H1 (cell line): ENCODE data around the gene SSTR5. TPM values are rescaled to one million over a fixed set of nuclear protein-coding genes. Genes with fewer than 3 reads are reported as not detected.
"Not testable (repeated sequence)": the region's sequence is repeated elsewhere in the genome, so short reads cannot be mapped to it uniquely, and the experiment has no call there.

Source experiments
- CTCF ChIA-PET: fragments of 300-600 bp; sonication (Branson Sonifier 250); formaldehyde crosslinking; loops from one replicate; lab custom pipeline; 2021; ENCODE audit not compliant: partially characterized antibody; lab: Charles Lee
- POLR2A ChIA-PET: fragments of 300-600 bp; sonication (Branson Sonifier 250); formaldehyde crosslinking; loops from one replicate; lab custom pipeline; 2021; ENCODE audit warnings: inconsistent platforms; ENCODE audit not compliant: partially characterized antibody; lab: Charles Lee
- DNase-seq, 2 experiments: peaks; one replicate each; pipeline versions ENCODE4 v3.0.0 to v3.0.0-alpha.2; 2010 to 2022; ENCODE audit warnings: low spot score in 2 of 2, low read depth in 1 of 2, mixed read lengths in 1 of 2
- FAIRE-seq: peaks from 2 replicates; lab custom pipeline; 2011; peaks lifted over from hg19 to GRCh38; lab: Jason Lieb, UNC
- H2AFZ ChIP-seq: 2 replicates; pipeline ENCODE4 v1.8.1; 2012; ENCODE audit warnings: low read length, inconsistent platforms
- H2AK5ac ChIP-seq: 2 replicates; pipeline ENCODE4 v1.6.1; 2013; ENCODE audit warnings: low read depth, low read length
- H2BK120ac ChIP-seq: replicated peaks from 2 replicates; pipeline ENCODE3; 2013; ENCODE audit warnings: low read depth, low read length, inconsistent platforms
- H2BK12ac ChIP-seq: 2 replicates; pipeline ENCODE4 v1.6.1; 2013; ENCODE audit warnings: low read depth, low read length
- H2BK15ac ChIP-seq: 2 replicates; pipeline ENCODE4 v1.6.1; 2013; ENCODE audit warnings: low read length
- H2BK20ac ChIP-seq: 2 replicates; pipeline ENCODE4 v1.6.1; 2013; ENCODE audit warnings: low read length
- H2BK5ac ChIP-seq: 2 replicates; pipeline ENCODE4 v1.6.1; 2013; ENCODE audit warnings: low read depth, low read length
- H3K14ac ChIP-seq: 2 replicates; pipeline ENCODE4 v1.6.1; 2013; ENCODE audit warnings: inconsistent platforms; ENCODE audit not compliant: insufficient read length
- H3K18ac ChIP-seq: 2 replicates; pipeline ENCODE4 v1.6.1; 2013; ENCODE audit warnings: low read length; ENCODE audit errors: extremely low read depth
- H3K23ac ChIP-seq: 2 replicates; pipeline ENCODE4 v1.6.1; 2013; ENCODE audit warnings: inconsistent platforms; ENCODE audit not compliant: insufficient read length
- H3K23me2 ChIP-seq: 2 replicates; pipeline ENCODE4 v1.6.1; 2013; ENCODE audit warnings: low read depth, low read length
- H3K27ac ChIP-seq: 2 replicates; pipeline ENCODE4 v1.6.1; 2011; ENCODE audit warnings: low read depth, low read length, inconsistent platforms
- H3K27me3 ChIP-seq, 4 experiments: replicated peaks in 1 of 4; 1 replicate in 1 of 4; 2 replicates in 3 of 4; pipeline versions ENCODE4 v1.6.1 to v1.8.1; 2011 to 2013; ENCODE audit warnings: low read length in 3 of 4, mild to moderate bottlenecking in 3 of 4, inconsistent platforms in 2 of 4, mixed read lengths in 2 of 4, moderate library complexity in 1 of 4; ENCODE audit not compliant: control insufficient read depth in 3 of 4, insufficient read depth in 3 of 4; ENCODE audit errors: extremely low read depth in 1 of 4
- H3K36me3 ChIP-seq, 4 experiments: 2 replicates each; pipeline versions ENCODE4 v1.6.1 to v1.8.1; 2011 to 2013; ENCODE audit warnings: mild to moderate bottlenecking in 4 of 4, low read length in 3 of 4, moderate library complexity in 2 of 4, control low read depth in 1 of 4, inconsistent platforms in 1 of 4; ENCODE audit not compliant: insufficient read depth in 4 of 4, control insufficient read depth in 2 of 4
- H3K4ac ChIP-seq: replicated peaks from 2 replicates; pipeline ENCODE3; 2013; ENCODE audit warnings: low read length, low read depth, mixed read lengths, inconsistent platforms; ENCODE audit not compliant: insufficient read length
- H3K4me1 ChIP-seq, 4 experiments: replicated peaks in 1 of 4; 1 replicate in 1 of 4; 2 replicates in 3 of 4; pipeline versions ENCODE4 v1.6.1 to v1.8.1; 2011 to 2013; ENCODE audit warnings: low read length in 3 of 4, inconsistent platforms in 2 of 4, mixed read lengths in 1 of 4; ENCODE audit not compliant: insufficient read depth in 4 of 4, control insufficient read depth in 3 of 4
- H3K4me2 ChIP-seq, 2 experiments: 2 replicates each; pipeline versions ENCODE4 v1.6.1 to v1.8.1; 2011 to 2013; ENCODE audit warnings: low read depth in 2 of 2, low read length in 2 of 2, control low read depth in 1 of 2, inconsistent platforms in 1 of 2, mild to moderate bottlenecking in 1 of 2; ENCODE audit not compliant: insufficient read depth in 1 of 2
- H3K4me3 ChIP-seq, 4 experiments: fragments of 200-600, 300-600 bp in 1 of 4; sonication (generic), shearing (Covaris generic), sonication (Bioruptor Twin) in 1 of 4; 2 replicates each; pipeline versions ENCODE4 v1.5.1 to v1.8.1; 2011 to 2016; ENCODE audit warnings: low read length in 4 of 4, low read depth in 3 of 4, control low read depth in 2 of 4, inconsistent platforms in 2 of 4, mild to moderate bottlenecking in 2 of 4, mixed read lengths in 1 of 4, moderate library complexity in 1 of 4; ENCODE audit not compliant: insufficient read depth in 2 of 4; ENCODE audit errors: extremely low read depth in 1 of 4
- H3K56ac ChIP-seq: replicated peaks from 2 replicates; pipeline ENCODE3; 2013; ENCODE audit warnings: low read depth, mild to moderate bottlenecking, mixed read lengths, low read length, inconsistent platforms; ENCODE audit not compliant: insufficient read length
- H3K79me1 ChIP-seq: 2 replicates; pipeline ENCODE4 v1.6.1; 2013; ENCODE audit warnings: low read depth, low read length, control low read depth
- H3K79me2 ChIP-seq, 2 experiments: 2 replicates each; pipeline versions ENCODE4 v1.6.1 to v1.8.1; 2012 to 2013; ENCODE audit warnings: low read length in 2 of 2, mild to moderate bottlenecking in 2 of 2, inconsistent platforms in 1 of 2; ENCODE audit not compliant: insufficient read depth in 2 of 2, control insufficient read depth in 1 of 2
- H3K9ac ChIP-seq, 4 experiments: replicated peaks in 1 of 4; 1 replicate in 1 of 4; 2 replicates in 3 of 4; pipeline versions ENCODE4 v1.6.1 to v1.8.1; 2011 to 2013; ENCODE audit warnings: low read depth in 3 of 4, low read length in 3 of 4, control low read depth in 2 of 4, mild to moderate bottlenecking in 2 of 4, moderate library complexity in 2 of 4, inconsistent platforms in 1 of 4; ENCODE audit errors: extremely low read depth in 1 of 4
- H3K9me3 ChIP-seq, 2 experiments: 2 replicates each; pipeline versions ENCODE4 v1.6.1 to v1.8.1; 2012 to 2013; ENCODE audit warnings: mild to moderate bottlenecking in 2 of 2, moderate library complexity in 2 of 2, control low read depth in 1 of 2, inconsistent platforms in 1 of 2, low read depth in 1 of 2, low read length in 1 of 2, mixed read lengths in 1 of 2; ENCODE audit not compliant: insufficient read depth in 2 of 2
- H4K20me1 ChIP-seq, 2 experiments: replicated peaks in 1 of 2; 2 replicates each; pipeline versions ENCODE3 to v1.8.1; 2011 to 2013; ENCODE audit warnings: inconsistent platforms in 2 of 2, low read length in 2 of 2, mild to moderate bottlenecking in 1 of 2; ENCODE audit not compliant: insufficient read depth in 2 of 2, control insufficient read depth in 1 of 2
- H4K5ac ChIP-seq: 2 replicates; pipeline ENCODE4 v1.6.1; 2013; ENCODE audit warnings: low read length, low read depth, mixed read lengths, inconsistent platforms; ENCODE audit not compliant: insufficient read length
- H4K8ac ChIP-seq: 2 replicates; pipeline ENCODE4 v1.8.0; 2013; ENCODE audit warnings: mild to moderate bottlenecking, moderate library complexity, low read length, inconsistent platforms; ENCODE audit not compliant: insufficient read depth; ENCODE audit errors: extremely low read depth
- H4K91ac ChIP-seq: replicated peaks from 2 replicates; pipeline ENCODE3; 2013; ENCODE audit warnings: low read length, mixed read lengths, inconsistent platforms; ENCODE audit not compliant: insufficient read length
- WGBS, 2 experiments: shearing (Covaris generic) in 1 of 2; methylation state at CpG; one replicate each; pipeline versions ENCODE4 v1.1.6 to v1.1.7; 2013 to 2015; ENCODE audit warnings: low lambda C conversion rate in 2 of 2, mixed read lengths in 2 of 2, inconsistent platforms in 1 of 2, low coverage in 1 of 2, missing lambda C conversion rate in 1 of 2; ENCODE audit not compliant: insufficient replicate concordance in 2 of 2, insufficient coverage in 1 of 2, insufficient read length in 1 of 2; ENCODE audit errors: extremely low coverage in 1 of 2, missing lambda C conversion rate in 1 of 2; 5-methylcytosine and 5-hydroxymethylcytosine counted together
- polyA plus RNA-seq, 7 experiments: library from polyadenylated mRNA; depleted of rRNA in 3 of 7; stranded (reverse) in 5 of 7; unstranded in 2 of 7; fragments of >200 nt in 5 of 7; fragments of 200-250 nt in 2 of 7; gene quantifications; 1 replicate in 5 of 7; 2 replicates in 1 of 7; 4 replicates in 1 of 7; pipeline versions ENCODE4 v1.2.1 to v1.2.3, GENCODE V29; 2011 to 2013; ENCODE audit warnings: missing spikeins in 2 of 7, mixed read lengths in 2 of 7
- total RNA-seq: library from RNA; stranded (reverse); fragmentation: NEBNext Ultra II Directional; extraction: Animal tissue kit (Norgen Biotek cat#: 25700); gene quantifications from 2 replicates; pipeline ENCODE4 v1.2.1, GENCODE V29; 2021

The SSTR5 gene
- total and polyA plus RNA-seq, 2 of the 8 experiments (the other 6 are each of a cell fraction or from before 2014, with no cell fraction given) = 0.56 to 0.60 TPM

DNA sequence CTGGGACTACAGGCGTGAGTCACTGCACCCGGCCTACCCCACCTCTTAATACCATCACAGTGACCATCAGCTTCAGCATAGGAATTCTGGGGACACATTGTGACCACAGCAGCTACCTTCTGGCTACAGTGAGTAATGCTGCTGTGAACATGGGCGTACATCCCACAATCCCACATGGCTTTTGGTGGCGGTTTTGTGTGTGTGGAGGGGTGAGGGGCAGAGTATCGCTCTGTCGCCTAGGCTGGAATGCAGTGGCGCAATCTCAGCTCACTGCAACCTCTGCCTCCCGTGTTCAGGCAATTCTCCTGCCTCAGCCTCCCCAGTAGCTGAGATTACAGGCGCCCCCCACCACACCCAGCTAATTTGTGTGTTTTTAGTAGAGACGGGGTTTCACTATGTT, 13.9 kb downstream of the SSTR5 start:
- POLR2A ChIA-PET, H2AK5ac ChIP-seq, H4K5ac ChIP-seq, H4K20me1 ChIP-seq, DNase-seq, H2BK5ac ChIP-seq, H3K36me3 ChIP-seq, H4K91ac ChIP-seq, H3K27me3 ChIP-seq, H2AFZ ChIP-seq, H3K18ac ChIP-seq, H3K14ac ChIP-seq, H3K27ac ChIP-seq, H2BK12ac ChIP-seq, H3K23me2 ChIP-seq, H3K79me1 ChIP-seq, H3K23ac ChIP-seq, H3K4ac ChIP-seq, FAIRE-seq, H3K9me3 ChIP-seq, H3K79me2 ChIP-seq, H3K4me1 ChIP-seq, H2BK120ac ChIP-seq, H3K56ac ChIP-seq, H3K4me3 ChIP-seq, H2BK20ac ChIP-seq, H3K4me2 ChIP-seq, H3K9ac ChIP-seq, H2BK15ac ChIP-seq, H4K8ac ChIP-seq: not testable (repeated sequence)
- CTCF ChIA-PET = interaction anchor here (0.8 to 1.0 kb wide), 3 partner anchors 12 to 35 kb away, joined by 3 to 5 read pairs (median 3); no protein-coding TSS in a partner anchor
- WGBS, 2 experiments = 73% methylated on average over 10 of the region's 10 CpGs; no CpG with 5 or more reads in 1 of the 2 experiments
